HG02678 (cell line): ENCODE measurements around the gene PPP3CA.

Source experiments
- ATAC-seq: cut with Tn5 transposase; IDR thresholded peaks from one replicate; pipeline ENCODE4 v1.9.1; 2021; ENCODE audit warnings: mild to moderate bottlenecking, moderate library complexity; ENCODE audit not compliant: unreplicated experiment

PPP3CA gene

DNA sequence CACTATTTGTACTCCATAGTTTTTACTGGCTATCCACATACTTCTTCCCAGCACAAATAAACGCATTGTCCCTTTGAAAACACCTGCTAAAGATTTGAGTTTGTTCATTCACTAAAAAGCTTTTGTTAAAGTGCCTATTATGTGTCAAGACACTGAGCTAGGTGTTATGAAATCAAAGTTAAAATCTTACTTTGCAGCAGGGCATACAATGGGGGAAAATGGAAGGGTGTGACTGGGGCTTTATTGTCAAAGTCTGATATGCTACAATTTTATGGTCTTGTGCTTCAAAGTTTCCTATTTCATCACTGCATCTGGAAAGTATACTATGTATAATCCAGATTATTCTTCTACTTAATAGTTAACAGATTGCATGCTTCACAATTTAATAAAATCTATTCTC is 128.4 kb downstream of the PPP3CA start:
- ATAC-seq, result no peak

GRCh38 chr4:101218346-101218745 is 129.0 kb downstream of the PPP3CA start:
- no peak for ATAC-seq

DNA sequence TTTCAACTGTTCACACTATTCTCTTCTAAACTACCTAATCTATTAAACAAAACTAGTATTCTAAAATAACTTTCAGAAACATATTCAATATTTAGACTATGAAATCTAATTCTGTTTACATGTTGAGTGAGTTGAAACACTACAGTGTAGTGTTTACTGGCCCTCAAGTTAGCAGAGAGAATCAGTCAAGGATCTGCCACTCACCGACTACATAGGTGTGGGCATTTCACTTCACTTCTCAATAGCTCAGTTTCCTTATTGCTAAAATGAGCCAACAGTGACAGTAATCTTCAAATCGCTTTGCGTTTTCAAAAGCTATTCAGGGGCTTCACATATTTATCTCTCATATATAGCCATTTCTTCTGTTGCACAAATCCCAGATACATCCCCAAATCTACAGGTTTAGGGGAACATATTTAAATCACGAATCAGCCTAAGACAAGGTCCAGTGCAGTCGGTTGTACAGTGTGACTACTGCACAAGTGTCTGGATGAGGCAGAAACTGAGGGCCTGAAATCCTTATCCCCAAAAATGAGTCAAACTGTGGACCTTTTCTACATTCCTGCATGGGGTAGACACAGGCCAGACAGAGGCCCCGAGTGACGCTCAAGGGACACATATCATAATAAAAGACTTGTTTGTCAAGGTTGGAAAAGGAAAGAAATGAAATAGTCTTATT is 129.8 kb downstream of the PPP3CA start:
- no peak for ATAC-seq

- no peak for ATAC-seq
These were observed 136.2 kb downstream of the PPP3CA start for GRCh38 chr4:101211146-101211553.

DNA sequence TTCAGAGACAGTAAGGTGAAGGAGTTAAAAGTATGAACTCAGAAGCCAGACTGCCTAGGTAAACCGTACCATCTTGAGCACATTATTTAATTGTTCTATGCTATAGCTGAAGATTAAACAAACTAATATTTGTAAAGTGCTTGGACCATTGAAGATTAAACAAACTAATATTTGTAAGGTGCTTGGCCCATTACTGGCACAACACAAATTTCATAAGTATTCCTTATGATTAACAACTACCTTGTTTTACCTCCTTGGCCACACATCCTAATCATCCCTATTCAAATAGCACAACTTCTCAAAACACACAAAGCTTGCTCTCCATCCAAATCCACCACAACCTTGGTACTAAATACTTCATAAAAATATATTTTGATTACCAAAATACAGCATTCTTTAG is 137.0 kb downstream of the PPP3CA start:
- no peak for ATAC-seq

DNA sequence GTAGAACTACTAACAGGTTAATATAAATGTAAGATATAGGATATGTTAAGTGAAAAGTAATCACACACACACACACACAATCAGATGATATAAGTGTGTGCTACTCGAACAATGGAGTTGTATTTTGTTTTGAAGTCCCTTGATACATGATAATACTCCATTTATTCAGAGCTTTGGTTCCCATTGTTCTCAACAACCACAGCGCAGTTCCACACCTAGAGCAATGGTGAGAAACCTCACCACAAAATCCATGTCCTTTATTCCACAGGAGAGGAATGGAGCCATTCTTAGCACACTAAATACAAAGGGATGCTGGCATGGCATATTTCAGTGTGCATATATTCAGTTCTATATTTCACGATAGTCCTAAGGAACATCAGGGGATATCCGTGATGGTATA is 139.2 kb downstream of the PPP3CA start:
- no peak for ATAC-seq

DNA sequence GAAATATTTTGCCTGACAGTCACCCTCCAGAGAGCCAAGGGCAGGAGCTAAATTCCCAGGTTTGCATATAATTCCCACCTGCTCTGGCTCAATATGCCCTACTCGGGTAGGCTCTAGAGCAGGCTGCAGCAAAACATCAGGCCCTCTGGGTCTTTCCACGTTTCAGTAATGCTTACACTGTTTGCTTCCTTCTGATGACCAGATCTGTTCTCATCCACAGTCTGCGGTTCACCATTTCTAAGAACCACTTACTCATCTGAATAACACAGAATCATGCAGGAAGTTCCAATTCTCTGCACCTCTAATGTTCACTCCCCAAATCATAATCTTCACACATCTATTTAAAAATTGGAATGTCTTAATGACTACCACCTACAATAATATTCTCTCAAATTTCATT is 141.4 kb downstream of the PPP3CA start:
- peak; percentile 95 for ATAC-seq

- no peak for ATAC-seq
These were observed 145.9 kb downstream of the PPP3CA start for GRCh38 chr4:101201421-101201820.

GRCh38 chr4:101200561-101200960 is 146.8 kb downstream of the PPP3CA start:
- no peak for ATAC-seq

DNA sequence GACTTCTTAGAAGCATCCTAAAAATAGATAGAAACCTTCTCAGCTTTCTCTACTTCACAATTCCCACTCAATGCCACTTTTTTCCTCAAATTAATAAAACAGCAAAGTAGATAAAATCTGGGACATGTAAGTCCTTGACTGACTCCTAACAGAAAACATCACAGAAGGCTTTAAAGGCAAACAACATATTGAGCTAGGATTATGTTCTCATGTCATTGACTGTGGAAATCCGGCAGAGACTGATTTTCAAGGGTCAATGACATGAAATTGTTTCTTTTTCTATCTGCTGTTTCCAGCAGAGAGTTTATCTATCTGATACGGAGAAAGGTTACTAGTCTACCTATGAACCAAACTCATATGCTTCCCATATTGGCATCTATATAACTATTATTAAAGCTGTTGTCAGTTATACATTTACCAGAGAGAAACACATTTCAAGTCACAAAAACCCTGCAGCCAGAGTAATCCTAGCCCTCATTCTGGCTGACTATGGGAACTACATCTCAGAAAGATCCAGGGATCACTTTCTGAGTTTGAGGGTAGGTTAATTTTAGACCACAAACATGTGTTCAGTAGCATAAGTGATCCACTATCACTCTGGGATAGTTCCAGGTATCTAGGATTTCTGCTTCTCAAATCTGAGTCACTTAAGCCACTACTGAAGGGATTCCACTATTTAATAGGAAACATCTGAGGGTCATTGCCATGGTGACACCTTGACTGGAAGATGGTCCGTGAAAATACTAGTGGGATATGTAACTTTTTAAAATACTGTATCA is 147.6 kb downstream of the PPP3CA start:
- ATAC-seq, result no peak

- no peak for ATAC-seq
These were observed 148.5 kb downstream of the PPP3CA start for GRCh38 chr4:101198682-101199339.

- ATAC-seq, result no peak
These were observed 150.0 kb downstream of the PPP3CA start for GRCh38 chr4:101197350-101197749.

GRCh38 chr4:101192244-101192643 is 155.1 kb downstream of the PPP3CA start:
- ATAC-seq, result peak; percentile 62

- no peak for ATAC-seq
These were observed 155.8 kb downstream of the PPP3CA start for GRCh38 chr4:101191302-101192098.

GRCh38 chr4:101190751-101191150 is 156.6 kb downstream of the PPP3CA start:
- ATAC-seq, result no peak

DNA sequence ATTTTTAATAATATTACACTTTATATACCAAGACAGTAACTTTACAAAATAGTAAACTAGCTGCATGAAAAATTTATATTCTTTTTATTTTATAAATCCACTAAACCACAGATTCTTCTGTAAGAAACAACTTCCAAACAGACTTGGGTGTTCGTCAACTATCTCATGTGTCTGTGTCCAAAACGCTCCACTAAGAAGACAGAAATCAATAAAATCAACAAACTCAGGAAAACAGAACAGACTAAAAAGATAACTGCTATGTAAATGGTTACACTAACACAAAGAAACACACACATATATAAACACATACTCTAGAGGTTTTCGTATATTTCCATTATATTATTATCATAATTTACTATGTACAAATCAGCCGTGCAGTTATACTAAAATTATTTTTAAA is 158.4 kb downstream of the PPP3CA start:
- no peak for ATAC-seq

GRCh38 chr4:101187841-101188240 is 159.5 kb downstream of the PPP3CA start:
- ATAC-seq, result no peak

- ATAC-seq, result no peak
These were observed 160.7 kb downstream of the PPP3CA start for GRCh38 chr4:101186567-101187184.

GRCh38 chr4:101184668-101185067 is 162.7 kb downstream of the PPP3CA start:
- ATAC-seq, result no peak

GRCh38 chr4:101183666-101184373 is 163.5 kb downstream of the PPP3CA start:
- ATAC-seq, result no peak
